Stimulated activated CD4-positive, alpha-beta T cell treated with anti-CD3 and anti-CD28 coated beads, Interleukin-1b, Interleukin-23, amount 100 ng/mL, for 4 hours (primary cell): ENCODE results near the gene GNB1.
"Not testable (repeated sequence)": the region's sequence is repeated elsewhere in the genome, so short reads cannot be mapped to it uniquely, and the experiment has no call there.

Experiments used
- DNase-seq, 2 donors: peaks; one replicate each; pipeline ENCODE4 v3.0.0-alpha.2; 2020; ENCODE audit warnings: low read depth in 2 of 2

GNB1 gene

DNA sequence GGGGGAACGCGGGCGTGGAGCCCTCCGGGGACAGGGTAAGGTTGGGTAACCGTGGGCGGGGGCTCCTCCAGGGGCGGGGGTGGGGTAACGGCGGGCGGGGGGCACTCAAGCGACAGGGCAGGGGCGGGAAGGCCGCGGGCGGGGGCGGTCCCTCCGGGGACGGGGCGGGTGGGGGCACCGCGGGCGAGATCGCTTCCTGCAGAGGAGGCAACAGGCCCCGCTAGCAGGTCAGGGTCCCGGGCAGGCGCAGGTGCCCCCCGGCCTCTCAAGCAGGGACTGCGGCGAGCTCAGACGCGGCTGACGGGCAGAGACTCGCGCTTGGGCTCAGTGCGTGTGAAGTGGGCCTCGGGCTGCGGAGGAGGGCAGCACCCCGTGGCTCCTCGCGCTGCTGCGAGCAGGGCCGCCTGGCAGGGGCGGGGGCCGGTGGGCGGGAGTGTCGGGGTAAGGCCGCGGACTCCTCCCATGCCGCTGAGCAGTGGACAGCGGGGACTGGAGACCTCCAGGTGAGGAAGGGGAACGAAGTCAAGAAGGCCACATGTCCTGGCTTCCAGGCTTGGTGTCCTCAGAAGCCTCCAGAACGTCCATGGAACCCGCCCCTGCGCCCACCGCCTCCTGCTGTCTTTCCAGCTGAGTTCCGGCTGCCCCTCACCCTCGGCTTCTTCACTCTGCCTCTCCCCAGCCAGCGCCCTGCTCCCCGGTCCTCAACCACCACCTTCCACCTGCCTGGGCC, 627 bp upstream of the GNB1 start:
- peak; percentile 72 to 73 for DNase-seq

DNA sequence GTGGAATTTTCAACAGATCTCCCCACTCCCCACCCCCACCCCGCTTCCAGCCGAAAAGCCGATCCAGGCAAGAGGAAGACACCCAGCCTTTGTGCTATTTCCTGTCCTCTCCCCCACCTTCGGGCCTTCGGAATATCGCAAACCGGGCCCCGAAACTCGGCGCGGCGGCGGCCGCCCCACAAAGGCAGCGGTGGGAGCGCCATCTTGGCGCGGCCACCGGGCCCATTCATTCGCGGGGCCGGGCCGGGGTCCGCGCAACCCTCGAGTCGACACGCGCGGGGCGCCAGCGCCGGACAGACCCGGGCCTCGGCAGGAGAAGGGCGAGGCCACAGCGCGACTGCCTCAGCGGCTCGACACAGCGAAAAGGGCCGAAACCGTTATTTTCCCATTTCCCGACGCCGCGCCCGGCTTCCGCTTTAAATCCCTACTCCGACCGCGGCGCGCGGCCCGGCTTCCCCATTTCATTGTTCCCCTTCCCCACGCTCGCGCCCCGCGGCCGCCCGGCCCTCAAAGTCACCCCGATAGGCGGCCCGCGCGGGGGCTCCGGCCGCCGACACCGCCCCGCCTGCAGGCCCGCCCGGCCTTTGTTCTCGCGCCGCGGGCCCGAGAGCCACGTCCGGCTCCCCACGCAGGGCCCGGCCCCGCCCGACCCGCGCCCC, 911 bp downstream of the GNB1 start:
- peak; percentile 12 to 35 for DNase-seq

DNA sequence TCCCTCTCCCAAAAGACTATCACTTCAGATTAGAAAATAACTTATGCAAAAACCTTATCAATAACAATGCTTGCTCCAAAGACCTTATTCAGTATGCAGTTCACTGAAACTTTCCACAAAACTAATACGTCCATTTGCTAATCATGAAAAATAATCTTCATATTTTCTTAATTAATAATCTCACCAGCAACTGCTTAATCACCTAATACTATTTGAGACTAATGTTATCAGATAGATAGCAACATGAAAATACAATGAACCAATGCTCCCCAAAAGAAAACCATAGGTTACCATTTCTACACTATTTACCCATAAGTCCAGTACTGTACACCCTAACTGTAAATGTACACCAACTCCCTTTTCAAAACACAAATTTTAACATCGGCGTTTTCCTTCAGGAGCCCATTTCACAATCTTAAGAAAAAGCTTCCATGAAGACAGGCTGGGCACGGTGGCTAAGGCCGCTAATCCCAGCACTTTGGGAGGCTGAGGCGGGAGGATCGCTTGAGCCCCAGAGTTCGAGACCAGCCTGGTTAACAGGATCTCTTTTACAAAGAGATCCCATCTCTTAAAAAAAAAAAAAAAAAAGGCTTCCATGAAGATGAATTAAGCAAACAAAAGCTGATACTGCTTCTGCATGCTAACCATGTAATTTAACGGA, 1.7 kb downstream of the GNB1 start:
- no peak for DNase-seq

DNA sequence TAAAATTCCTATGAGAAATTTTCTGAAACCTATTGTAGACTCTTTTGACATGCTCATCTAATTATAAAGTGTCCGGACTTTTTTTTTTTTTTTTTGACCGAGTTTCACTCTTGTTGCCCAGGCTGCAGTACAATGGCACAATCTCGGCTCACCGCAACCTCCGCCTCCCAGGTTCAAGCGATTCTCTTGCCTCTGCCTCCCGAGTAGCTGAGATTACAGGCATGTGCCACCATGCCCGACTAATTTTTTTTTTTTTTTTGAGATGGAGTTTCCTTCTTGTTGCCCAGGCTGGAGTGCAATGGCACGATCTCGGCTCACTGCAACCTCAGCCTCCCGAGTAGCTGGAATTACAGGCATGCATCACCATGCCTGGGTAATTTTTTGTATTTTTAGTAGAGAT, 7.0 kb downstream of the GNB1 start:
- DNase-seq, result not testable (repeated sequence)

DNA sequence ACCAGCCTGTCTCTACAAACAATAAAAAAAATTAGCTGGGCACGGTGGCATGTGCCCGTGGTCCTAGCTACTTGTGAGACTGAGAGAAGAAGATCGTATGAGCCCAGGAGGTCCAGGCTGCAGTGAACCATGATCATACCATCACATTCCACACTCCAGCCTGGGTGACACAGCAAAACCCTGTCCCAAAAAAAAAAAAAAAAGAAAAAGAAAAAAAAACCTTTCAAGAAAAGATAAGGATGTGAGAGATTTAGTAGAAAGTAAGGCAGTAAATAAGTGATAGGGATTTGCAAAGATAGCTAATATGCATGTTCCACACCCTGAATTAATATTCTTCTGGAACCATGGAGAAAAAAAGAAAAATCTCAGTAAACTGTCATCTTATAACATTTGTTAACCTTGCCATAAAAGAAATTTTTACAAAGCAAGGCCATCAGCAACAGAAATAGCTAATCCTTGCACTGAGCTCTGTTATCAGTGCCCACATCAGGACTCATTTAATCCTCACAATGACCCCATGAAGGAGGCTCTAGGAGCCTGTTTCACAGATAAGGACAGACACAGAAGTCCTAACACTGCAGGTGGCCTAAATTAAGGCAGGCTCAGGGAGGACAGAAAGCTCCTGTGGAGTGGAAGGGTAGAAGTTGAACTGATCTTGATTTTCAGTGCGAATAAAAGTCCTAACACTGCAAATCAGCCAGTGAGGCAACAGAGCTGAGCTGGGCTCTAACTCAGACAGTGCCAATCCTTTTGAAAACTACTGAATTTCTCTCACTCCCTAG, 7.6 kb downstream of the GNB1 start:
- DNase-seq, result no peak

DNA sequence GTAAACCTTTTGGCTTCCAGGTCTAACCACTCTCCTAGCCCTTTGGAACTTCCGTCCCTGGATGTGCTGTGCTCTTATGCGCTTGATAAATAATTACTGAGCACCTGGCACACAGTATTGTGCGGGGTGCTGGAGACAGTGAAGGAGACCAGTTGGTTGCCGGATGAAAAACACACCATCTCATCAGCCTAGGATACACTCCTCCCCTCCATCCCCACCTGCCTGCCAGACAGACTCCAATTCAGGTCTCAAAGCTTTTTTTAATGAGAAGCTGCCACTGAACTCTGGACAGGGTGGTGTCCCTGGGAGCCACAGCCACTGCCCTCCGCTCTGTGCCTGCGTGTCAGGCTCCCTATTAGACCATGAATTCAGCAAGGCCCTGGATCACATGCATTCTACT, 9.2 kb downstream of the GNB1 start:
- no peak for DNase-seq

DNA sequence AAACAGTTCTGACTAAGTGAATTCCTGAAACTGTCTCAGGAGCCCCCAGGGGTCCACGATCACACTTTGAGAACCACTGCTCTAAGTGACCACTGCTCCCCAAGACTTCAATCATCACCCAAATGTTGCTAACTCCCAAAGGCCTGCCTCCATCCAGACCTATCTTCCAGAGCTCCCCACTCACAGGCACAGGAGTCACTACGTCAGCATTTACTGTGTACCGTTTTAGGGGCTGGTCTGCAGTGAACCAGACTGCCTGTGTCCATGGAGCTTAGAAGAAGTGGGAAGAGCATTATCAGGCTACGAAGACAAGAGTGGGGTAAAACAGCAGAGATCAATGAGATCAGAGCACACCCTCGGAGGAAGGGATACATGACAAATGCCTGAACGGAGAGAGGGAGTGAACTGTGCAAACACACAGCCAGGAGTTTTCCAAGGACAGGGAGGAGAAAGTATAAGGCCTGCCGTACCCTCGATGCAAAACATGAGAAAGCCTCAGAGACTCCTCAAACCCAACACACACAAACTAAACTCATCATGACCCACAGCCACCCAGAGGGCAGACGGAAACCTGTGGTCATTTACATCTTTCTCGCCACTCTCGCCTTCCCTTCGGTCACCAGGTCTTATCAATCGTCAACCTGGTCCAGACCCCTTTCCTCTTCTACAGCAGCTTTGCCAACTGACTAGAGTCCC, 10.1 kb downstream of the GNB1 start:
- no peak for DNase-seq

DNA sequence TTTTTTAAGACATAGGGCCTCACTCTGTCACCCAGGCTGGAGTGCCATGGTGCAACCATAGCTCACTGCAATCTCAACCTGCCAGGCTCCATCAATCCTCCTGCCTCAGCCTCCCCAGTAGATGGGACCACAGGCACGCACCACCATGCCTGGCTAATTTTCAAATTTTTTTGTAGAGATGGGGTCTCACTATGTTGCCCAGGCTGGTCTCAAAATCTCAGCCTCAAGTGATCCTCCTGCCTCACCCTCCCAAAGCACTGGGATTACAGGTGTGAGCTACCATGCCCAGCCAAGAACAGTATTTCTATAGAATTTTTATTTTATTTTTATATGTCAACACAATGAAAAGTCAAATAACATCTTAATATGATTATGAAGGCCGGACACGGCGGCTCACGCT, 10.9 kb downstream of the GNB1 start:
- DNase-seq, result no peak

DNA sequence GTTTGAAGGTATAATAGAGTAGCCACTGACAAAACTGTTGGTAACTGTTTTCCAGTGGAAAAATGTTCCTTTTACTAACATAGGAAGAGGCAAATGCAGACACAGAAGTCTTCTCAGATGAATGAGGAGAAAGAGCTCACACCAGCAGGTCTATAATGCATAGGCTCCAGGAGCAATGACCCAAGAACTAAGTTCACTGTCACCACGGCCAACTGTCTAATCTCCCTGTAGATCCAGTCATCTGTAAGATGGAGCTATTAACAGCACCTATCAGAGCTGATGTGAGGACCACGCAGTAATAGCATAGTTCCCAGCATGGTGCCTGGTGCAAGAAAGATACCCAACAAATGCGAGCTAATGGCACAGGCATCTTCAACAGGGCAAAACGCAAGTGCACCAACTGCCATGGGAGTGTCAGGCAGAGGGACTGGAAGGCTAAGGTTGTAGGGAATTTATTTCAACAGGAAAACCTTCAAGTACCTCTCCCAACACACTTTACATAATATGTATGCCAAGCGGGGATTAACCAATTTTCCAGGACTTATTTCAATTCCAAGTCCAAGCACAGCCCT, 12.9 kb downstream of the GNB1 start:
- DNase-seq, result no peak

DNA sequence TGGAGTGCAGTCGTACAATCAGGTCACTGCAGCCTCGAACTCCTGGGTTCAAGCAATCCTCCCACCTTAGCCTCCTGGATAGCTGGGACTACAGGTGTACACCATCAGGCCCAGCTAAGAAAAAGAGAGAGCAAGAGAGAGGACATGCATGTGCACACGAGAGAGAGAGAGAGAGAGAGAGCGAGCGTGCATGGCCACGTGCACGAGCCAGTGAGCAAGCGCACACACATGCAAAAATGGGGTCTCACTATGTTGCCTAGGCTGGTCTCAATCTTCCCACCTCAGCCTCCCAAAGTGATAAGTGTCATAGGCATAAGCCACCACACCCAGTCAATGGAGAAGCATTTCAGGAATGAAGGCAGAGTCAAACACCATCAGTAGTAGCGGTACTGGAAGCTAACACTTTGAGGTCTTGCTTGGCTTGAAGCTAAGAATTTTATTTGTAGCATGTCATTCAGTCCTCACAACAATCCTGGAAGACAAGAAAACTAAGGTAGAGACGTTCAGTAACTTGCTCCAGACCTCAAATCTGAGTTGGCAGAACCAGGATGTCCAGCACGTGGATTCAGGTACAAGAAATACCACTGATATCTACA, 14.5 kb downstream of the GNB1 start:
- no peak for DNase-seq

DNA sequence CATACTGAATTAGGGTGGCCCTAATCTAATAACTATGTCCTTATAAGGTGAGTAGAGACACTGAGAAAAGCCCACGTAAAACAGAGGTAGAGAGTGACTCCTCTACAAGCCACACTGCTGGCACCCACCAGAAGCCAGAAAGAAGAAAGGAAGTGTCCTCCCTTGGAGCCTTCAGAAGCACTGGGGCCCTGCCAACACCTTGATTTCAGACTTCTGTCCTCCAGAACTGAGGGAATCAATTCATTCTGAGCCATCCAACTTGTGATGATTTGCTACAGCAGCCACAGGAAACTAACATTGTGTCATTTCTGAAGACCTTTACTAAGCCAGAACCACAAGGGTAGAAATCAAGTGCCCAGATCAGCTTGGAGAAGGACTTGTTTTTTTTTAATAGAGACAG, 15.0 kb downstream of the GNB1 start:
- no peak for DNase-seq

DNA sequence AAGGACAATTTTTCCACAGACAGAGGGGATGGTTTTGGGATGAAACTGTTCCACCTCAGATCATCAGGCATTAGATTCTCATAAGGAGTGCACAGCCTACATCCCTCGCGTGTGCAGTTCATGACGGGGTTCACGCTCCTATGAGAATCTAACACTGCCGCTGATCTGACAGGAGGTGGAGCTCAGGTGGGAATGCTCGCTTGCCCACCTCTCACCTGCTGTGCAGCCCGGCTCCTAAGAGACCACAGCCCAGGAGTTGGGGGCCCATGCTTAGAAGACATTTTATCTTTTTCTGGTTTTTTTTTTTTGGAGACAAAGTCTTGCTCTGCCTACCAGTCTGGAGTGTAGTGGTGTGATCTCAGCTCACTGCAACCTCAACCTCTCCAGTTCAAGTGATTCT, 16.0 kb downstream of the GNB1 start:
- DNase-seq, result no peak

DNA sequence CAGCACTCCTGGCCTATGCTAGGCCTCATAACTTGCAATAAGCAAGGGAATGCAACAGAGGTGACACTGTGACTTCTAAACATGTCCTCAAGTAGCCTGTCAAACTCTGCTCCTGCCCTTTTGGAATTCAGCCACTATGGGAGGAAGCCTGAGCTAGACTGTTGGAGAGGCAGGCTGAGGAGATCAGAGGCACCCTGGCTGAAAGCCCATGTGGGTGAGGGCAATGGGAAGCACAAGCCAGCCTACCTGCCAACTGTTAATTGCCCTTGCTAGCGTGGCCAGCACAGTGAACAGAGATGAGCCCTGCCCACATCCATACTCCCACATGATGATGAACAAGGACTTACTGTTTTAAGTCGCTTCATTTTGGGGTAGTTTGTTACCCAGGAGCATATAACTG, 17.7 kb downstream of the GNB1 start:
- DNase-seq, result no peak

DNA sequence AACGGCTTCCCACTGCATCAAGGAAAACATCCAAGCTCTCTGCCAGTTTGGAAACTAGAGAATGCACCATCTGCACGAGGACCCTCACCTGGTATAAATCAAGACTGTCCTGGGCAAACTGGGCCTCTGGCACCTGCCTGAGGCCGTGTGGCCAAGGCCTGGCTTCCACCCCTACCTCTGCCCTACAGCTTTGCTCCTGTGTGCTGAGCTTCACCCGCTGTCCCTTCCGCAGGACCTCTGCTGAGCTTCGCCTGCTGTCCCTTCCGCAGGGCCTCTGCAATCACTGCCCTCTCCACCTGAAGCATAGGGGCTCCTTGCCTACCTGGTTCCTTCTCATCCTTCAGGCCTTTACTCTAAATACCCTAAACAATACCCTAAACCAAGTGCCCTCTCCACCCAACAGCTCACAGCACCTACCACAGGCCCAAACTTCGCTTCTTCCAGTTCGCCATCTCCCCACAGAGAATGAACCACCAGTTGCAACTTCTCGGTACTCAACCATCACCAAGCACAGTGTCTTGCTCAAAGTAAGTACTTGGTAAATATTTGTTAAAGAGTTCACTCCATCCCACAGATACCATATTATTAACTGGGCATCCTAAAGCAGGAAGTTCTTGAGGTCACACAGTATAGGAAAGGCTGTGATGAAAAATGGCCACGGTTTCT, 18.4 kb downstream of the GNB1 start:
- DNase-seq, result no peak

DNA sequence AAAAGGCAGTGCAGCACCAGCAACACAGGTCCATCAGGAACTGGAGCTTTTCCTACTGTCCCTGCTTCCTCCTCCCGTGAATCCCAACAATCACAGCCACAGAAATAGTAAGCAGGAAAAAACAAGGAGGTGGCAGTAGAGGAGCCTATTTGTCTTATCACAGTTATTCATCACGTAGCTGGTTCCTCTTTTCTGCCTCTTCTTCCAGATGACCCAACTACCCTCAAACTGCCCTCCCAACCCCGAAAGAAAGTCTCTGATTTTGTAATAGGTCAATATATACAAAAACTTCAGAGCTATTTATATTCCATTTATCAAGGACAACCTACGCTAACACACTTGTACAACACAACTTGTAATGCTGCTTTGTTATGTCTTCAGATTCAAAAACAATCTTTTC, 21.4 kb downstream of the GNB1 start:
- no peak for DNase-seq

DNA sequence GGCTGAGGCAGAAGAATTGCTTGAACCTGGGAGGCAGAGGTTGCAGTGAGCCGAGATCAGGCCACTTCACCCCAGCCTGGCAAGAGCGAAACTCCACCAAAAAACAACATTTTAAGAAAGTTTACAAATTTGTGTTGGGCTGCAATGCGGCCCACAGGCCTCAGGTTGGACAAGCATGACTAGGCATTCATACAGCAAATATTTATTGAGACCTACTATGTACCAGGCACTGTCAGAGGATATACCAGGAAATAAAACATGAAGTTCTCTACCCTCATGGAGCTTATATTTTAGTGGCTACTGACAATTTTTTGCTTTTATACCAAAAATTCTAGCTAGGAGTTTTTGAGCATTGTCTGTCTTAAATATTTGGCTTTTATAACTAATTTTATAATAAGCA, 23.7 kb downstream of the GNB1 start:
- no peak for DNase-seq

DNA sequence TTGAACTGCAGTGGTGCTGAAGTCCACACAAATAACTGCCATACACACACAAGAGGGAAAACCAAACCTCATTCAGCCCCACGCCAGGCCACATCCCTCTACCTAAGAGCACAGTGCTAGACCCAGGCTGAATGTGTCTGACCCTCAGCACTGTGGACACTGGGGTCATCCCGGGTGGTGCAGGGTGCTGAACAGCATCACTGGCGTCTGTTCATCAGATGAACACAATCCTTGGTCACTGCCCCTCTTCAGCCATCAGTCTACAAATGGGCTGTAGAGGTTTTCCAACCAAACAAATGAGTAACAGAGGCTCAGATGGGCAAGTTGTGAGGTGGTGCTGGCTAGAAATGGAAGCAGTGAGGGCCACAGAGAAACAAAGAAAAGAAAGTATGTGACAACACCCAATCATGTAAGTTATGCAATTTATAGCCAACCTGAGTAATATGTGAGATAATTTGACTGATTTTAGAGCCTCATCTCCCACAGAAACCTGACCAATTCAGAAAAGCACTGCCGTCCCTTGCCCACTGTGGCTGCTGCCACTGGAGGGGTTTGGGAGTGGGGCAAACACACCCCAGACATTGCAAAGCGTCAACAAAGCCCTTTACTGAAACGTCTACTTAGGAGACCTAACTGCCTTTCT, 27.9 kb downstream of the GNB1 start:
- DNase-seq, result no peak

DNA sequence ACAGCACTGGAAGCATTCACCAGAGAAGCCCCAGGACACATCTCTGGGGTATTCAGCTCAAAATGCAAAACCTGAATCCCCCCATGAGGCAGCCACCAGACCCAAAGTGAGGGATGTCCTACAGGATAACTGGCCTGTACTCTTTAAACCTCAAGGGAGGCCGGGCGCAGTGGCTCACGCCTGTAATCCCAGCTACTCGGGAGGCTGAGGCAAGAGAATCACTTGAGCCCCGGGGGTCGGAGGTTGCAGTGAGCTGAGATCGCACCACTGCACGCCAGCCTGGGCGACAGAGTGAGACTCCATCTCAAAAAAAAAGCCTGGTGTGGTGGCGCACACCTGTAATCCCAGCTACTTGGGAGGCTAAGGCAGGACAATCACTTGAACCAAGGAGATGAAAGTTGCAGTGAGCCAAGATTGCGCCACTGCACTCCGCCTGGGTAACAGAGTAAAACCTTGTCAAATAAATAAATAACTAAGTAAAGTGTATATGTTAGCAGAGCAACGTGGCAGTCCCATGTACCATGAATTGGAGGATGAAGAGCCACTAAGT, 29.1 kb downstream of the GNB1 start:
- not testable (repeated sequence) for DNase-seq

DNA sequence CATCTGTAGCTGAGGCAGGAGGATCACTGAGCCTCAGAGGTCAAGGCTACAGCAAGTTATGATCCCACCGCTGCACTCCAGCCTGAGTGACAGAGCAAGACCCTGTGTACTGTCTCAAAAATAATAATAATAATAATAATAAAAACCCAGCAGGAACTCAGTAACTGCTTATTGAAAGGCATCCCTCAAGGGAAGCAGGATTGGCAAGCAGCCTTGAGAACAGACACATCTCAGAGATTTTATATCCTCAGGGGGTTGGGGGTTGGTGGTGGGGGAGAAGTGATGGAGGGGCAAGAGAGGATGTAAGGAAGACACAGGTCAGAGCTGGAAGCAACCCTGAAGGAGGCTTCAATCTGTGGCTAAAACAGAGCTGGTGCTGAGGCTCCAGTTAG, 29.6 kb downstream of the GNB1 start:
- no peak for DNase-seq
